ENCODE data around the gene AGBL2.

DNA sequence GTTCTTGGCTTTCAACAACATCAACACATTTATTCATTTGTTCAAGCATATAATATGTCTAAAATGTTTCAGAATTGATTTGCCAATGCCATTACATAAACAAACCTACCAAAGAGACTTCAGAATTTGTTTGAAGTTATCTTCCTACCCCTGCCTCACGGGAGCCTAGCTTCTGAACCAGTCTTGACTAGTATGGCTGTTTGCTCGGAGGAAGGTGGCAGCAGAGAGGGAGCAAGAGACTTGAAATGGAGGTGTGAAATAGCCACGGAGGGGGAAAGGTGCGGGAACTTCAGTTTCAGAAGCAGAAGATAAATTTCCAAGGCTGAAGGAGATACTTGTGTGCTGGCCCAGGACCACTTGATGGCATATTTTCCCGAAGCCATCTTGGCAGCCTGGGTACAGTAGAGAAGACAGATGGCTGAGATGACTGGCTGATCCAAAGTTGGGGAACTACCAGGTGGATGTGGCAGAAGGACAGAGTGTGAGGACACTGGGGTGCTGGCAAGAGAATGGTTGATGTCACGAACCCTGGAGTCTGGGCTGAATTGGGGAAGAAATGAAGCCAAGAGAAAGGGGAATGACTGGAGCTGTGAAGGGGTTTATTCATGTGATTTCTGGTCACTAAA is 58.8 kb downstream of the AGBL2 start:
- TF ChIP-seq, protein P1, sequence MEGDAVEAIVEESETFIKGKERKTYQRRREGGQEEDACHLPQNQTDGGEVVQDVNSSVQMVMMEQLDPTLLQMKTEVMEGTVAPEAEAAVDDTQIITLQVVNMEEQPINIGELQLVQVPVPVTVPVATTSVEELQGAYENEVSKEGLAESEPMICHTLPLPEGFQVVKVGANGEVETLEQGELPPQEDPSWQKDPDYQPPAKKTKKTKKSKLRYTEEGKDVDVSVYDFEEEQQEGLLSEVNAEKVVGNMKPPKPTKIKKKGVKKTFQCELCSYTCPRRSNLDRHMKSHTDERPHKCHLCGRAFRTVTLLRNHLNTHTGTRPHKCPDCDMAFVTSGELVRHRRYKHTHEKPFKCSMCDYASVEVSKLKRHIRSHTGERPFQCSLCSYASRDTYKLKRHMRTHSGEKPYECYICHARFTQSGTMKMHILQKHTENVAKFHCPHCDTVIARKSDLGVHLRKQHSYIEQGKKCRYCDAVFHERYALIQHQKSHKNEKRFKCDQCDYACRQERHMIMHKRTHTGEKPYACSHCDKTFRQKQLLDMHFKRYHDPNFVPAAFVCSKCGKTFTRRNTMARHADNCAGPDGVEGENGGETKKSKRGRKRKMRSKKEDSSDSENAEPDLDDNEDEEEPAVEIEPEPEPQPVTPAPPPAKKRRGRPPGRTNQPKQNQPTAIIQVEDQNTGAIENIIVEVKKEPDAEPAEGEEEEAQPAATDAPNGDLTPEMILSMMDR (IDR thresholded peaks at IDR 0.05 in 4 of 5, conservative IDR thresholded peaks at IDR 0.05 in 1 of 5), result no peak
- TF ChIP-seq POLR2A (IDR thresholded peaks at IDR 0.05), result no peak
